ENCODE results near the gene CAPN2.

CAPN2 gene

DNA sequence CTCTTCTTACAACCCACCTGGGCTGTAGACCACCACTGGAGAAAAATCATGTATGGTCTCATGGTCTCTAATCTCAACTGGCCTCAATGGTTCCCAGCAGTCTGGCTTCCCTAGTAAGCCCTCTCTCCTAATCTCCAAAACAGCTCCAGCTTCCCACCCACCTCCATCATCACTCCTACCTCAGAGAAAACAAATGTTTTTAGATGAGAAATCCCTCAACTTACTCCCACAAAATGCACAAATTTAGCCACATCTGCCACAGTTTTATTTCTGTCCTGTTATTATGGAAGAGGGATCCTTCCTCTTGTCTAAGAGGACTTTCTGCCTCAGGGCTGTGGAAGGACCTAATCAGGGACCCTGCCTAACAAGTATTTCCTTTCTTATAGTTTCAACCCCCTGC is 101.3 kb downstream of the CAPN2 start:
- TF ChIP-seq ZNF76 (tag by site-specific recombination; IDR thresholded peaks at IDR 0.05; ENCODE audit: borderline replicate concordance, low read depth) (no peak), ZNF558 (tag by site-specific recombination; IDR thresholded peaks at IDR 0.05) (no peak), EGR2 (tag by site-specific recombination; IDR thresholded peaks at IDR 0.05; ENCODE audit: low read depth) (peak; percentile 77), ZNF146 (tag by site-specific recombination; IDR thresholded peaks at IDR 0.05) (no peak), ZNF121 (tag by site-specific recombination; IDR thresholded peaks at IDR 0.05) (no peak), ZFHX2 (tag by site-specific recombination; conservative IDR thresholded peaks at IDR 0.05) (peak; percentile 62)
- TF ChIP-seq, protein P1, sequence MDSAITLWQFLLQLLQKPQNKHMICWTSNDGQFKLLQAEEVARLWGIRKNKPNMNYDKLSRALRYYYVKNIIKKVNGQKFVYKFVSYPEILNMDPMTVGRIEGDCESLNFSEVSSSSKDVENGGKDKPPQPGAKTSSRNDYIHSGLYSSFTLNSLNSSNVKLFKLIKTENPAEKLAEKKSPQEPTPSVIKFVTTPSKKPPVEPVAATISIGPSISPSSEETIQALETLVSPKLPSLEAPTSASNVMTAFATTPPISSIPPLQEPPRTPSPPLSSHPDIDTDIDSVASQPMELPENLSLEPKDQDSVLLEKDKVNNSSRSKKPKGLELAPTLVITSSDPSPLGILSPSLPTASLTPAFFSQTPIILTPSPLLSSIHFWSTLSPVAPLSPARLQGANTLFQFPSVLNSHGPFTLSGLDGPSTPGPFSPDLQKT (IDR thresholded peaks at IDR 0.05; ENCODE audit: borderline replicate concordance, low read depth, low read length): no peak
- Histone ChIP-seq H3K27ac (ENCODE audit: extremely low read depth, low read depth, low read length) (no peak overlapping the region), H3K9me3 (ENCODE audit: control insufficient read depth, insufficient read depth, low read depth, low read length) (no peaks in the 10 kb centered on the region), H3K4me3 (ENCODE audit: low read depth, low read length) (no peak overlapping the region), H3K36me3 (ENCODE audit: control insufficient read depth in 2 of 2, insufficient read depth in 1 of 2, low read length in 2 of 2) (peaks cover 31 to 37% of the 10 kb centered on the region in 2 experiments), H3K4me1 (ENCODE audit: control insufficient read depth, insufficient read depth, low read length) (no peaks in the 10 kb centered on the region)
- POLR2A ChIA-PET: no interaction called here
- CTCF ChIA-PET: interaction anchor here (0.6 to 2.9 kb wide), 6 partner anchors 11 to 237 kb away, joined by 3 to 12 read pairs (median 4); no protein-coding TSS in a partner anchor

DNA sequence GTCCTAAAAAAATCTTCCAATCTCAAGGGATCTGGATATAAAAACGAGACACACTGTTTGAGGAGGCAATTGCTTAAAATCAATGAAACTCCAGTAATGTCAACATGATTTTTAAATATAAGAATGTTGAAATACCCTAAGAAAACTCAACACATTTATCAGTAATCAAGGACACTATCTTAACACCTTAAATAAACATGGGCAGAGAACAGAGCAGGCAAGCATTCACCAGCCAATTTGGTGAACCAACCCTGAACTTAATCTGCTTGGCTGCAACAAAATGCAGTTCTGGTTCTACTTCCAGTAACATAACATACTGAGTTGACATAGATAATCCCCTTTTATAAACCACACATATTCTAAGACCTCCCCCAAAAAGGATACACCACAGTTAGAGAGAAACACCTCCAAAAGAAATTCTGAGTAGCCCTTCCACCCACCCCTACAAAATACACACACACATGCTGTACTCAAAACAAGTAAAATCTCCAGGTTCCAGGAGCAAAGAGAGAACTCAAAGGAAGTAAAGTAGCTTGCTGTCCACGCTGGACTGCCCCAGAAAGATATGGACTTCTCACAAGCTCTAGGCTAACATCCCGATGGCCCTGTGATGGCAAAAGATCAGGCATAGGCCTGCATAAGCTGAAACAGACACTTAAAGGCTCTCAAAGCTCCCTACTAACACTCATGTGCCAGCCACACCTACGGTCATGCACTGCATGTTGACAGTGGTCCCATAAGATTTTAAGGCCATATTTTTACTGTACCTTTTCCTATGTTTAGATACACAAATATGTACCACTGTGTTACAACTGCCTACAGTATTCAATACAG is 102.9 kb downstream of the CAPN2 start:
- Histone ChIP-seq H3K4me3 (ENCODE audit: low read depth, low read length) (no peak overlapping the region), H3K9me3 (ENCODE audit: control insufficient read depth, insufficient read depth, low read depth, low read length) (no peaks in the 10 kb centered on the region), H3K4me1 (ENCODE audit: control insufficient read depth, insufficient read depth, low read length) (peaks cover 6% of the 10 kb centered on the region), H3K36me3 (ENCODE audit: control insufficient read depth in 2 of 2, insufficient read depth in 1 of 2, low read length in 2 of 2) (peaks cover 23 to 34% of the 10 kb centered on the region in 2 experiments; a peak in 2 of 3 replicates), H3K27ac (ENCODE audit: extremely low read depth, low read depth, low read length) (no peak overlapping the region)
- ChIA-PET CTCF (interaction anchor here (0.6 to 1.0 kb wide), 2 partner anchors 108 to 1306 kb away, joined by 3 read pairs; no protein-coding TSS in a partner anchor), POLR2A (no interaction called here)
- TF ChIP-seq, protein P2, sequence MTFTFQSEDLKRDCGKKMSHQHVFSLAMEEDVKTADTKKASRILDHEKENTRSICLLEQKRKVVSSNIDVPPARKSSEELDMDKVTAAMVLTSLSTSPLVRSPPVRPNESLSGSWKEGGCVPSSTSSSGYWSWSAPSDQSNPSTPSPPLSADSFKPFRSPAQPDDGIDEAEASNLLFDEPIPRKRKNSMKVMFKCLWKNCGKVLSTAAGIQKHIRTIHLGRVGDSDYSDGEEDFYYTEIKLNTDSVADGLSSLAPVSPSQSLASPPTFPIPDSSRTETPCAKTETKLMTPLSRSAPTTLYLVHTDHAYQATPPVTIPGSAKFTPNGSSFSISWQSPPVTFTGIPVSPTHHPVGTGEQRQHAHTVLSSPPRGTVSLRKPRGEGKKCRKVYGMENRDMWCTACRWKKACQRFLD (tag by site-specific recombination; IDR thresholded peaks at IDR 0.05): no peak
- TF ChIP-seq ZFP41 (tag by site-specific recombination; IDR thresholded peaks at IDR 0.05; ENCODE audit: borderline replicate concordance) (no peak), ZNF23 (tag by site-specific recombination; IDR thresholded peaks at IDR 0.05; ENCODE audit: borderline replicate concordance) (no peak), ZNF2 (tag by site-specific recombination; IDR thresholded peaks at IDR 0.05) (no peak), ZNF658 (tag by site-specific recombination; IDR thresholded peaks at IDR 0.05) (no peak), MYNN (tag by site-specific recombination; IDR thresholded peaks at IDR 0.05; ENCODE audit: borderline replicate concordance) (no peak), ZNF10 (tag by site-specific recombination; IDR thresholded peaks at IDR 0.05) (no peak), ZNF133 (tag by site-specific recombination; IDR thresholded peaks at IDR 0.05) (no peak), ZNF660 (tag by site-specific recombination; IDR thresholded peaks at IDR 0.05) (no peak), ZNF404 (tag by site-specific recombination; IDR thresholded peaks at IDR 0.05) (no peak), YY2 (tag by site-specific recombination; IDR thresholded peaks at IDR 0.05) (no peak), ZSCAN16 (tag by site-specific recombination; IDR thresholded peaks at IDR 0.05) (no peak), ZNF184 (tag by site-specific recombination; IDR thresholded peaks at IDR 0.05) (no peak), KLF16 (tag by site-specific recombination; IDR thresholded peaks at IDR 0.05) (no peak), ZNF791 (tag by site-specific recombination; IDR thresholded peaks at IDR 0.05) (no peak), GLI2 (tag by site-specific recombination; IDR thresholded peaks at IDR 0.05; ENCODE audit: borderline replicate concordance, low read depth) (no peak), ZNF362 (tag by site-specific recombination; IDR thresholded peaks at IDR 0.05) (no peak)
- TF ChIP-seq, protein P3, sequence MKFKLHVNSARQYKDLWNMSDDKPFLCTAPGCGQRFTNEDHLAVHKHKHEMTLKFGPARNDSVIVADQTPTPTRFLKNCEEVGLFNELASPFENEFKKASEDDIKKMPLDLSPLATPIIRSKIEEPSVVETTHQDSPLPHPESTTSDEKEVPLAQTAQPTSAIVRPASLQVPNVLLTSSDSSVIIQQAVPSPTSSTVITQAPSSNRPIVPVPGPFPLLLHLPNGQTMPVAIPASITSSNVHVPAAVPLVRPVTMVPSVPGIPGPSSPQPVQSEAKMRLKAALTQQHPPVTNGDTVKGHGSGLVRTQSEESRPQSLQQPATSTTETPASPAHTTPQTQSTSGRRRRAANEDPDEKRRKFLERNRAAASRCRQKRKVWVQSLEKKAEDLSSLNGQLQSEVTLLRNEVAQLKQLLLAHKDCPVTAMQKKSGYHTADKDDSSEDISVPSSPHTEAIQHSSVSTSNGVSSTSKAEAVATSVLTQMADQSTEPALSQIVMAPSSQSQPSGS (tag by site-specific recombination; IDR thresholded peaks at IDR 0.05; ENCODE audit: low read depth): no peak
- TF ChIP-seq, protein P4, sequence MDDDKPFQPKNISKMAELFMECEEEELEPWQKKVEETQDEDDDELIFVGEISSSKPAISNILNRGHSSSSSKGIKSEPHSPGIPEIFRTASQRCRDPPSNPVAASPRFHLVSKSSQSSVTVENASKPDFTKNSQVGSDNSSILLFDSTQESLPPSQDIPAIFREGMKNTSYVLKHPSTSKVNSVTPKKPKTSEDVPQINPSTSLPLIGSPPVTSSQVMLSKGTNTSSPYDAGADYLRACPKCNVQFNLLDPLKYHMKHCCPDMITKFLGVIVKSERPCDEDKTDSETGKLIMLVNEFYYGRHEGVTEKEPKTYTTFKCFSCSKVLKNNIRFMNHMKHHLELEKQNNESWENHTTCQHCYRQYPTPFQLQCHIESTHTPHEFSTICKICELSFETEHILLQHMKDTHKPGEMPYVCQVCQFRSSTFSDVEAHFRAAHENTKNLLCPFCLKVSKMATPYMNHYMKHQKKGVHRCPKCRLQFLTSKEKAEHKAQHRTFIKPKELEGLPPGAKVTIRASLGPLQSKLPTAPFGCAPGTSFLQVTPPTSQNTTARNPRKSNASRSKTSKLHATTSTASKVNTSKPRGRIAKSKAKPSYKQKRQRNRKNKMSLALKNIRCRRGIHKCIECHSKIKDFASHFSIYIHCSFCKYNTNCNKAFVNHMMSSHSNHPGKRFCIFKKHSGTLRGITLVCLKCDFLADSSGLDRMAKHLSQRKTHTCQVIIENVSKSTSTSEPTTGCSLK (tag by site-specific recombination; IDR thresholded peaks at IDR 0.05): no peak

Data from HEK293 (cell line).